Ovary (tissue), 3 donors: Measurements from ENCODE around the gene RPP38.

ENCODE experiments used
- CTCF ChIP-seq, 3 donors: fragments of 450-650 bp in 2 of 3; fragments of 200-600 bp in 1 of 3; IDR thresholded peaks; one replicate each; pipeline versions ENCODE4 v1.5.1 to v1.8.0; 2016 to 2022; ENCODE audit warnings: antibody characterized with exemption in 3 of 3, mild to moderate bottlenecking in 1 of 3
- EP300 ChIP-seq: sonication (generic); formaldehyde crosslinking; IDR thresholded peaks from one replicate; pipeline ENCODE4 v1.6.1; 2017; ENCODE audit warnings: antibody characterized with exemption
- donor health status: DM: no; HTN: no; CAD: no.

DNA sequence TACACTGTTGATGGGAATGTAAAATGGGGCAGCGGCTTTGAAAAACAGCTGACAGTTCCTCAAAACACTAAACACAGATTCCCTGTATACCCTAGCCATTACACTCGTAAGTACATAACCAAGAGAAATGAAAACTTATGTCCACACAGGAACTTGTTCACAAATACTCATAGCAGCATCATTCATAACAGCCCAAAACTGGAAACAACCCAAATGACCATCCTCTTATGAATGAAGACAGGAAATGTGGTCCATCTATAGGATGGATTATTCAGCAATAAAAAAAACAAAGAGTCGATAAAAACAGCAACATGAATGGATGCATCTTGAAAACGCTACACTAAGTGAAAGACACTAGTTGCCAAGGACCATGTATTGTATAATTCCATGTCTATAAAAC lies 47.6 kb downstream of the RPP38 start:
- TF ChIP-seq CTCF (IDR thresholded peaks at IDR 0.05) (no peak), EP300 (no peak)
